Tibial artery (tissue), 4 donors: ENCODE results near the gene COL1A2.

Experiments
- DNase-seq, 2 donors: peaks; one replicate each; pipeline ENCODE4 v3.0.0-alpha.2; 2019
- H3K27ac ChIP-seq, 2 donors: fragments of 200-600 bp; sonication (generic) in 1 of 2; 1 replicate in 1 of 2; 2 replicates in 1 of 2; pipeline ENCODE4 v1.5.1; 2018 to 2019; ENCODE audit warnings: mild to moderate bottlenecking in 1 of 2
- H3K27me3 ChIP-seq, 2 donors: fragments of 200-600 bp; sonication (generic) in 1 of 2; one replicate each; pipeline versions ENCODE4 v1.5.1 to v1.6.0; 2016 to 2019
- H3K36me3 ChIP-seq, 3 donors: fragments of 200-600 bp; sonication (generic) in 2 of 3; one replicate each; pipeline ENCODE4 v1.5.1; 2016 to 2019; ENCODE audit warnings: mild to moderate bottlenecking in 2 of 3
- H3K4me1 ChIP-seq, 4 donors: fragments of 200-600 bp; sonication (generic) in 2 of 4; 1 replicate in 3 of 4; 2 replicates in 1 of 4; pipeline ENCODE4 v1.5.1; 2016 to 2019
- H3K4me3 ChIP-seq, 2 donors: fragments of 200-600 bp; sonication (generic) in 1 of 2; 1 replicate in 1 of 2; 2 replicates in 1 of 2; pipeline ENCODE4 v1.5.1; 2018 to 2019; ENCODE audit warnings: mild to moderate bottlenecking in 2 of 2
- H3K9me3 ChIP-seq, 3 donors: fragments of 200-600 bp; sonication (generic) in 1 of 3; one replicate each; pipeline ENCODE4 v1.5.1; 2016 to 2019
- CTCF ChIP-seq, 2 experiments: fragments of 200-600 bp in 1 of 2; fragments of 450-650 bp in 1 of 2; IDR thresholded peaks; one replicate each; pipeline ENCODE4 v1.5.1; 2017 to 2019; ENCODE audit warnings: antibody characterized with exemption in 2 of 2, mild to moderate bottlenecking in 1 of 2, moderate library complexity in 1 of 2
- intact Hi-C: fragments of 100-400 bp; cut with DNase I; formaldehyde crosslinking; loops from one replicate; pipeline ENCODE4 v1.15.0; 2023; ENCODE audit warnings: low total_unique reads

Gene COL1A2

GRCh38 chr7:94396037-94396431, 1.3 kb downstream of the COL1A2 start:
- Histone ChIP-seq H3K4me3 (peak overlapping the region; percentile 68 to 76), H3K9me3 (no peaks in the 10 kb centered on the region), H3K4me1 (peaks cover 0 to 67% (median 40%) of the 10 kb centered on the region in 4 donors), H3K27ac (peak overlapping the region; percentile 89 to 93), H3K27me3 (no peaks in the 10 kb centered on the region), H3K36me3 (peaks cover 0 to 17% (median 9%) of the 10 kb centered on the region in 3 donors)
- intact Hi-C loops = no loop called here
- TF ChIP-seq CTCF (IDR thresholded peaks at IDR 0.05) = no peak
- peak in 1 of 2 donors; percentile 39 for DNase-seq

DNA sequence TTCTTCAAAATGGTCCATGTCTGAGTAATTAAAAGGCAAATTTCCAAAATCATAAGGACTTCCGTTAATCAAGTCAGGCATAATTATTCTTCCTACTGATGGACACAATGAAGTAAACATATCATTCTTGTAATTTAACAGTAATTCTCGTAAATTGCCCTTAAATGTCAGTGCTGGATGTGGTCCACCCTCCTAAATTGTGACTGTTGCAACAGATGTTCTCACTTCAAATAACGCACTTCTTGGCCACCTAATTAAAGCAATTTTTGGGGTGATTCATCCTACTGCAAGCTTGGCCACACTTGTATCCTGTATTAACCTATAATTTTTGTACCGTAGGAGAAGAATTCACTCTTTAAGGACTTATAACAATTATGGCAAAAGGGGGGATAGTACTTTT, 1.9 kb downstream of the COL1A2 start:
- H3K4me3 ChIP-seq = peak overlapping the region; percentile 68 to 76
- no peaks in the 10 kb centered on the region for H3K9me3 ChIP-seq
- no peak for DNase-seq
- no peaks in the 10 kb centered on the region for H3K27me3 ChIP-seq
- peak overlapping the region; percentile 89 to 93 for H3K27ac ChIP-seq
- peaks cover 0 to 21% (median 9%) of the 10 kb centered on the region in 3 donors for H3K36me3 ChIP-seq
- intact Hi-C loops = no loop called here
- no peak for TF ChIP-seq CTCF (IDR thresholded peaks at IDR 0.05)
- H3K4me1 ChIP-seq = peaks cover 0 to 72% (median 42%) of the 10 kb centered on the region in 4 donors

- TF ChIP-seq CTCF (IDR thresholded peaks at IDR 0.05) = no peak
- Histone ChIP-seq H3K4me1 (peaks cover 0 to 72% (median 37%) of the 10 kb centered on the region in 4 donors), H3K36me3 (peaks cover 10 to 32% (median 17%) of the 10 kb centered on the region in 3 donors), H3K27me3 (no peaks in the 10 kb centered on the region), H3K9me3 (no peaks in the 10 kb centered on the region), H3K4me3 (peak overlapping the region; percentile 68 to 76), H3K27ac (peak overlapping the region; percentile 89 to 93)
- DNase-seq = no peak
- intact Hi-C loops = no loop called here
Measured at GRCh38 chr7:94397722-94398121, 3.0 kb downstream of the COL1A2 start.

DNA sequence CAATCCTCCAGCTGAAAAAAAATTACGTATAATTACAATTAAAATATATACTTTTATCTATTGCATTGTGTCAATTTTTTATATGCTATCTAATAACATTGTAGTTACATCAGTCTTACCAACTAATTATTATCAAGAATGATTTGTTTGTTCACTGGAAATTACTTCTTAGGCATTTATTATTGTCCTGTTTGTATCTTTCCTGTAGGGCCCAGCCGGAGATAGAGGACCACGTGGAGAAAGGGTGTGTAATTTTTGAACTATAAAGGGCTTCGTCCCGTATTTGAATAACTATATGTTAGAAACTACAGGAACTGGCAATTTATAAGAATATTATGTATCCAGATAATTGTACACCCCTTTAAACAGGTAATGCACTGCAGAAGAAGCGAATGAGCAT, 4.1 kb downstream of the COL1A2 start:
- intact Hi-C loops = no loop called here
- DNase-seq = no peak
- no peak for TF ChIP-seq CTCF (IDR thresholded peaks at IDR 0.05)

GRCh38 chr7:94400022-94400421, 5.3 kb downstream of the COL1A2 start:
- Histone ChIP-seq H3K36me3 (peaks cover 32 to 53% (median 40%) of the 10 kb centered on the region in 3 donors), H3K27ac (peak overlapping the region; percentile 89 to 93), H3K4me1 (peaks cover 0 to 76% (median 26%) of the 10 kb centered on the region in 4 donors), H3K27me3 (no peaks in the 10 kb centered on the region), H3K4me3 (peak overlapping the region; percentile 11 to 76), H3K9me3 (no peaks in the 10 kb centered on the region)
- no peak for TF ChIP-seq CTCF (IDR thresholded peaks at IDR 0.05)
- no peak for DNase-seq
- intact Hi-C loops = no loop called here

More for the DNA sequence above, 4.1 kb downstream of the COL1A2 start:
- Histone ChIP-seq H3K9me3 (no peaks in the 10 kb centered on the region), H3K27me3 (no peaks in the 10 kb centered on the region), H3K4me1 (peaks cover 0 to 70% (median 28%) of the 10 kb centered on the region in 4 donors), H3K27ac (peak overlapping the region; percentile 89 to 93), H3K4me3 (peak overlapping the region; percentile 68 to 76), H3K36me3 (peaks cover 21 to 41% (median 28%) of the 10 kb centered on the region in 3 donors)
